ENCODE measurements around the gene NEK11. TPM values are rescaled to one million over a fixed set of nuclear protein-coding genes. Genes with fewer than 3 reads are reported as not detected.
A peak's percentile ranks its signal among the peaks of the same experiment; 100 is the strongest.
"Not testable (repeated sequence)": the region's sequence is repeated elsewhere in the genome, so short reads cannot be mapped to it uniquely, and the experiment has no call there.

NEK11 gene
- total RNA-seq, 1 donor from 2014 or later = 1.3 TPM

- Histone ChIP-seq H3K9me3 (replicated peaks) (no peaks in the 10 kb centered on the region), H3K4me1 (no peaks in the 10 kb centered on the region), H3K27ac (replicated peaks) (no peak overlapping the region), H3K36me3 (no peaks in the 10 kb centered on the region), H3K27me3 (ENCODE audit: low read depth) (no peaks in the 10 kb centered on the region), H3K4me3 (no peak overlapping the region)
- TF ChIP-seq CTCF (IDR thresholded peaks at IDR 0.05; ENCODE audit: borderline replicate concordance) = no peak
- intact Hi-C loops (cut with micrococcal nuclease) = no loop called here
- DNase-seq = no peak
These were observed 303.1 kb downstream of the NEK11 start for GRCh38 chr3:131329774-131330173.

GRCh38 chr3:131331456-131332085 is 304.9 kb downstream of the NEK11 start:
- H3K9me3 ChIP-seq (replicated peaks); H3K27ac ChIP-seq (replicated peaks); H3K27me3 ChIP-seq (ENCODE audit: low read depth); intact Hi-C loops (cut with micrococcal nuclease); H3K36me3 ChIP-seq; H3K4me3 ChIP-seq; H3K4me1 ChIP-seq; DNase-seq: not testable (repeated sequence)

- H3K27me3 ChIP-seq (ENCODE audit: low read depth) = no peaks in the 10 kb centered on the region
- H3K27ac ChIP-seq (replicated peaks) = peak overlapping the region; percentile 20
- H3K9me3 ChIP-seq (replicated peaks) = peaks cover 13% of the 10 kb centered on the region
- H3K36me3 ChIP-seq = no peaks in the 10 kb centered on the region
- no peak for DNase-seq
- TF ChIP-seq CTCF (IDR thresholded peaks at IDR 0.05; ENCODE audit: borderline replicate concordance) = no peak
- intact Hi-C loops (cut with micrococcal nuclease) = no loop called here
- no peak overlapping the region for H3K4me3 ChIP-seq
- peaks cover 14% of the 10 kb centered on the region for H3K4me1 ChIP-seq
These were observed 312.4 kb downstream of the NEK11 start for GRCh38 chr3:131338948-131339640.

- no peak overlapping the region for H3K4me3 ChIP-seq
- H3K9me3 ChIP-seq (replicated peaks) = peaks cover 9% of the 10 kb centered on the region
- peaks cover 14% of the 10 kb centered on the region for H3K4me1 ChIP-seq
- intact Hi-C loops (cut with micrococcal nuclease) = no loop called here
- TF ChIP-seq CTCF (IDR thresholded peaks at IDR 0.05; ENCODE audit: borderline replicate concordance) = no peak
- H3K27me3 ChIP-seq (ENCODE audit: low read depth) = no peaks in the 10 kb centered on the region
- no peak for DNase-seq
- no peak overlapping the region for H3K27ac ChIP-seq (replicated peaks)
- H3K36me3 ChIP-seq = no peaks in the 10 kb centered on the region
These were observed 315.1 kb downstream of the NEK11 start for GRCh38 chr3:131341761-131342160.

GRCh38 chr3:131348911-131349310 is 322.2 kb downstream of the NEK11 start:
- intact Hi-C loops (cut with micrococcal nuclease) = no loop called here
- no peak for TF ChIP-seq CTCF (IDR thresholded peaks at IDR 0.05; ENCODE audit: borderline replicate concordance)
- Histone ChIP-seq H3K27me3 (ENCODE audit: low read depth) (no peaks in the 10 kb centered on the region), H3K9me3 (replicated peaks) (no peaks in the 10 kb centered on the region), H3K27ac (replicated peaks) (peak overlapping the region; percentile 87), H3K4me3 (no peak overlapping the region), H3K36me3 (no peaks in the 10 kb centered on the region), H3K4me1 (peaks cover 49% of the 10 kb centered on the region)
- no peak for DNase-seq

- Histone ChIP-seq H3K36me3 (no peaks in the 10 kb centered on the region), H3K27me3 (ENCODE audit: low read depth) (no peaks in the 10 kb centered on the region), H3K4me1 (peaks cover 54% of the 10 kb centered on the region), H3K27ac (replicated peaks) (peak overlapping the region; percentile 87), H3K4me3 (peak overlapping the region; percentile 44), H3K9me3 (replicated peaks) (no peaks in the 10 kb centered on the region)
- no peak for DNase-seq
- no peak for TF ChIP-seq CTCF (IDR thresholded peaks at IDR 0.05; ENCODE audit: borderline replicate concordance)
- intact Hi-C loops (cut with micrococcal nuclease) = no loop called here
These were observed 322.8 kb downstream of the NEK11 start for GRCh38 chr3:131349454-131349853.

All from left ventricle myocardium inferior (tissue), 1 donor.